HepG2 (cell line): ENCODE results near the gene WDR27. TPM values are rescaled to one million over a fixed set of nuclear protein-coding genes. Genes with fewer than 3 reads are reported as not detected.
A peak's percentile ranks its signal among the peaks of the same experiment; 100 is the strongest.

Experiments
- ATAC-seq: fragments of 200-7000 bp; cut with Tn5 transposase; 3 replicates; pipeline ENCODE4 v1.9.1; 2020; ENCODE audit warnings: mild to moderate bottlenecking, moderate library complexity
- BruUV-seq: library from RNA; stranded (reverse); fragments of 400-500 nt; replicated peaks from 2 replicates; lab custom pipeline; 2021; lab: Mats Ljungman, UMichigan
- CTCF ChIA-PET: fragments of 300-600 bp; formaldehyde crosslinking; extraction: SDS; loops from one replicate; lab custom pipeline; 2021; ENCODE audit warnings: low total read pairs, inconsistent platforms, low intra/inter-chr PET ratio; lab: Yijun Ruan, JAX
- POLR2A ChIA-PET: fragments of 350-600 bp; sonication (Branson Sonifier 250); formaldehyde crosslinking; loops from one replicate; lab custom pipeline; 2020; ENCODE audit warnings: antibody characterized with exemption, inconsistent platforms; lab: Yijun Ruan, JAX
- DNase-seq: peaks from one replicate; pipeline ENCODE4 v3.0.0-alpha.2; 2015; ENCODE audit warnings: low spot score
- FAIRE-seq: peaks from 3 replicates; lab custom pipeline; 2011; peaks lifted over from hg19 to GRCh38; lab: Jason Lieb, UNC
- H2AFZ ChIP-seq: one replicate; pipeline ENCODE4 v1.6.1; 2011; ENCODE audit warnings: low read length, inconsistent platforms
- H3K27ac ChIP-seq: fragments of 300-600 bp; 3 replicates; pipeline ENCODE4 v1.8.0; 2011; ENCODE audit warnings: mixed run types, mild to moderate bottlenecking, mixed read lengths, low read length, inconsistent platforms; ENCODE audit not compliant: insufficient read depth; ENCODE audit errors: extremely low read length
- H3K27me3 ChIP-seq, 2 experiments: fragments of 200-600 bp in 1 of 2; 2 replicates in 1 of 2; 3 replicates in 1 of 2; pipeline versions ENCODE4 v1.6.0 to v1.8.0; 2011; ENCODE audit warnings: low read length in 2 of 2, mild to moderate bottlenecking in 2 of 2, moderate library complexity in 2 of 2, inconsistent platforms in 1 of 2; ENCODE audit not compliant: insufficient read depth in 2 of 2, control insufficient read depth in 1 of 2
- H3K36me3 ChIP-seq, 2 experiments: fragments of 200-600 bp in 1 of 2; replicated peaks in 1 of 2; 2 replicates in 1 of 2; 3 replicates in 1 of 2; pipeline versions ENCODE4 v1.5.1 to v1.8.0; 2011; ENCODE audit warnings: low read length in 2 of 2, inconsistent platforms in 1 of 2; ENCODE audit not compliant: insufficient read depth in 2 of 2, control insufficient read depth in 1 of 2
- H3K4me1 ChIP-seq: 2 replicates; pipeline ENCODE4 v1.5.1; 2012; ENCODE audit warnings: low read length, inconsistent platforms; ENCODE audit not compliant: insufficient read depth
- H3K4me2 ChIP-seq: 2 replicates; pipeline ENCODE4 v1.6.0; 2011; ENCODE audit warnings: low read depth, low read length, inconsistent platforms
- H3K4me3 ChIP-seq, 3 experiments: fragments of 200-600 bp in 1 of 3; sonication (generic), shearing (Covaris generic) in 1 of 3; replicated peaks in 1 of 3; 2 replicates each; pipeline ENCODE4 v1.5.1; 2011 to 2016; ENCODE audit warnings: low read length in 3 of 3, inconsistent platforms in 2 of 3, low read depth in 2 of 3, mild to moderate bottlenecking in 2 of 3, control low read depth in 1 of 3, mixed read lengths in 1 of 3; ENCODE audit not compliant: insufficient read depth in 1 of 3
- H3K79me2 ChIP-seq: one replicate; pipeline ENCODE4 v1.6.1; 2011; ENCODE audit warnings: low read length, inconsistent platforms; ENCODE audit not compliant: insufficient read depth
- H3K9ac ChIP-seq: 2 replicates; pipeline ENCODE4 v1.6.0; 2011; ENCODE audit warnings: mild to moderate bottlenecking, low read depth, low read length, inconsistent platforms; ENCODE audit not compliant: insufficient read depth
- H3K9me3 ChIP-seq: 2 replicates; pipeline ENCODE4 v1.5.1; 2012; ENCODE audit warnings: mild to moderate bottlenecking, low read length
- H4K20me1 ChIP-seq: 2 replicates; pipeline ENCODE4 v1.6.0; 2011; ENCODE audit warnings: inconsistent platforms, mild to moderate bottlenecking, low read length, moderate library complexity; ENCODE audit not compliant: insufficient read depth
- BCL6 ChIP-seq: IDR thresholded peaks from 2 replicates; pipeline ENCODE4 v1.6.1; 2016; ENCODE audit warnings: missing genetic modification reagents, missing compliant biosample characterization
- BORCS8-MEF2B ChIP-seq: sonication (generic); formaldehyde crosslinking; IDR thresholded peaks from 2 replicates; pipeline ENCODE4 v1.8.0; 2022; ENCODE audit warnings: mild to moderate bottlenecking, missing genetic modification reagents
- RBM39 ChIP-seq: fragments of 200-400 bp; formaldehyde crosslinking; IDR thresholded peaks from one replicate; pipeline ENCODE4 v1.6.1; 2018; ENCODE audit warnings: antibody characterized with exemption, mild to moderate bottlenecking, low read depth, low read length; ENCODE audit not compliant: poor library complexity, severe bottlenecking
- SAP130 ChIP-seq: IDR thresholded peaks from 2 replicates; pipeline ENCODE4 v1.6.1; 2016; ENCODE audit warnings: low read depth
- ZBTB21 ChIP-seq: sonication (generic); formaldehyde crosslinking; IDR thresholded peaks from 2 replicates; pipeline ENCODE4 v1.4.0; 2020; ENCODE audit warnings: missing genetic modification reagents
- ZSCAN29 ChIP-seq: sonication (generic); formaldehyde crosslinking; conservative IDR thresholded peaks from 2 replicates; pipeline ENCODE4 v1.4.0; 2020; ENCODE audit warnings: mild to moderate bottlenecking, missing genetic modification reagents
- WGBS: methylation state at CpG from one replicate; pipeline ENCODE4 v1.1.6; 2017; ENCODE audit warnings: low lambda C conversion rate; 5-methylcytosine and 5-hydroxymethylcytosine counted together
- in situ Hi-C: cut with HindIII; loops from 2 replicates; pipeline ENCODE4 v1.10.0; 2017; ENCODE audit warnings: low pct_unique_long_range_greater_than_20kb; ENCODE audit not compliant: extremely low pct_ligation_motif_present
- intact Hi-C: fragments of 100-400 bp; cut with micrococcal nuclease; formaldehyde crosslinking; loops from one replicate; pipeline ENCODE4 v1.10.0; 2022; ENCODE audit not compliant: unreplicated experiment
- polyA plus RNA-seq, 8 experiments: library from polyadenylated mRNA; depleted of rRNA in 3 of 8; stranded (reverse) in 7 of 8; unstranded in 1 of 8; fragments of >200 nt; fragmentation: Illumina TruSeq in 4 of 8; extraction: Trizol in 4 of 8; gene quantifications; 2 replicates each; pipeline versions ENCODE4 v1.2.1 to v1.2.3, GENCODE V29; 2011 to 2016; ENCODE audit warnings: low read depth in 4 of 8, missing spikeins in 1 of 8, mixed read lengths in 1 of 8; ENCODE audit not compliant: insufficient read depth in 1 of 8
- total RNA-seq, 5 experiments: library from RNA; depleted of rRNA; stranded (reverse); fragments of >200 nt; fragmentation: Illumina TruSeq; extraction: Trizol; gene quantifications; 2 replicates each; pipeline ENCODE4 v1.2.3, GENCODE V29; 2016; ENCODE audit warnings: low read depth in 1 of 5
- TF ChIP-seq, protein P1 (sequence below): sonication (generic); formaldehyde crosslinking; IDR thresholded peaks from 2 replicates; pipeline ENCODE4 v1.5.0; 2020; ENCODE audit warnings: mild to moderate bottlenecking, missing genetic modification reagents, borderline replicate concordance
- TF ChIP-seq, protein P2 (sequence below): sonication (generic); formaldehyde crosslinking; IDR thresholded peaks from 2 replicates; pipeline ENCODE4 v1.8.1; 2023; ENCODE audit warnings: mild to moderate bottlenecking, moderate library complexity, missing genetic modification reagents

Gene WDR27
- total and polyA plus RNA-seq, 2 of the 13 experiments (the other 11 are each of a cell fraction or from before 2014, with no cell fraction given) = 34.1 to 80.3 TPM

DNA sequence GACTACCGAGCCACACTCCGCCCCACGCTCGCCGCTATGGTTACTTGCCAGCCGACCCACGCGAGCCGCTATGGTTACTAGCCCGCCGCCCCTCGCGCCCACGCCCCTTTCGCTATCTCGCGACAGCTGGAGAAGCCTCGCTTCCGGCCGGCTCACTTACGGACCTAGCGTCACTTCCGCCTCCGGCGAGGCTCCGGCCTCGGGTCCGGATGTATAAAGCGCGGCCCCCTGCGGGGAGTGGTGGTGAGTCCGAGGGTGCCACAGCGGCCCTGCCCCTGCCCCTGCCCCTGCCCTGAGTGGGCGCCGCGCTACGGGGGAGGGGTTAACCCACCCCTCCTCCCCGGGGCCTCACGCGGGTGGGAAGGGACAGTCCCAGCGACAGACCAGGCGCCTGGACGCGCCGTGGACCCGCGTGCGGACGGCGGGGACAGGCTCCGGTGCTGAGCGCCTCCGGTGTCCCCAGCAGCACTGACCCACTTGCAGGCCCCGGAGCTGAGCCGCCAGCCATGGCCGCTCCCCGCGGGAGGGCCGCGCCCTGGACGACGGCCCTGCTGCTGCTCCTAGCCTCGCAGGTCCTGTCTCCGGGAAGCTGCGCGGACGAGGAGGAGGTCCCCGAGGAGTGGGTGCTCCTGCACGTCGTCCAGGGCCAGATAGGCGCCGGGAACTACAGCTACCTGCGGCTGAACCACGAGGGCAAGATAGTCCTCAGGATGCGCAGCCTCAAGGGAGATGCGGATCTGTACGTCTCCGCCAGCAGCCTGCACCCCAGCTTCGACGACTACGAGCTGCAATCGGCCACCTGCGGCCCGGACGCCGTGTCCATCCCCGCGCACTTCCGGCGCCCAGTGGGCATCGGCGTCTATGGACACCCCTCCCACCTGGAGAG is at the start of gene WDR27, which contains the start of gene C6orf120 (continued):
- TF ChIP-seq, protein P1, sequence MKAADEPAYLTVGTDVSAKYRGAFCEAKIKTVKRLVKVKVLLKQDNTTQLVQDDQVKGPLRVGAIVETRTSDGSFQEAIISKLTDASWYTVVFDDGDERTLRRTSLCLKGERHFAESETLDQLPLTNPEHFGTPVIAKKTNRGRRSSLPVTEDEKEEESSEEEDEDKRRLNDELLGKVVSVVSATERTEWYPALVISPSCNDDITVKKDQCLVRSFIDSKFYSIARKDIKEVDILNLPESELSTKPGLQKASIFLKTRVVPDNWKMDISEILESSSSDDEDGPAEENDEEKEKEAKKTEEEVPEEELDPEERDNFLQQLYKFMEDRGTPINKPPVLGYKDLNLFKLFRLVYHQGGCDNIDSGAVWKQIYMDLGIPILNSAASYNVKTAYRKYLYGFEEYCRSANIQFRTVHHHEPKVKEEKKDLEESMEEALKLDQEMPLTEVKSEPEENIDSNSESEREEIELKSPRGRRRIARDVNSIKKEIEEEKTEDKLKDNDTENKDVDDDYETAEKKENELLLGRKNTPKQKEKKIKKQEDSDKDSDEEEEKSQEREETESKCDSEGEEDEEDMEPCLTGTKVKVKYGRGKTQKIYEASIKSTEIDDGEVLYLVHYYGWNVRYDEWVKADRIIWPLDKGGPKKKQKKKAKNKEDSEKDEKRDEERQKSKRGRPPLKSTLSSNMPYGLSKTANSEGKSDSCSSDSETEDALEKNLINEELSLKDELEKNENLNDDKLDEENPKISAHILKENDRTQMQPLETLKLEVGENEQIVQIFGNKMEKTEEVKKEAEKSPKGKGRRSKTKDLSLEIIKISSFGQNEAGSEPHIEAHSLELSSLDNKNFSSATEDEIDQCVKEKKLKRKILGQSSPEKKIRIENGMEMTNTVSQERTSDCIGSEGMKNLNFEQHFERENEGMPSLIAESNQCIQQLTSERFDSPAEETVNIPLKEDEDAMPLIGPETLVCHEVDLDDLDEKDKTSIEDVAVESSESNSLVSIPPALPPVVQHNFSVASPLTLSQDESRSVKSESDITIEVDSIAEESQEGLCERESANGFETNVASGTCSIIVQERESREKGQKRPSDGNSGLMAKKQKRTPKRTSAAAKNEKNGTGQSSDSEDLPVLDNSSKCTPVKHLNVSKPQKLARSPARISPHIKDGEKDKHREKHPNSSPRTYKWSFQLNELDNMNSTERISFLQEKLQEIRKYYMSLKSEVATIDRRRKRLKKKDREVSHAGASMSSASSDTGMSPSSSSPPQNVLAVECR (CRISPR knock-in tag) = peak; percentile 98

DNA sequence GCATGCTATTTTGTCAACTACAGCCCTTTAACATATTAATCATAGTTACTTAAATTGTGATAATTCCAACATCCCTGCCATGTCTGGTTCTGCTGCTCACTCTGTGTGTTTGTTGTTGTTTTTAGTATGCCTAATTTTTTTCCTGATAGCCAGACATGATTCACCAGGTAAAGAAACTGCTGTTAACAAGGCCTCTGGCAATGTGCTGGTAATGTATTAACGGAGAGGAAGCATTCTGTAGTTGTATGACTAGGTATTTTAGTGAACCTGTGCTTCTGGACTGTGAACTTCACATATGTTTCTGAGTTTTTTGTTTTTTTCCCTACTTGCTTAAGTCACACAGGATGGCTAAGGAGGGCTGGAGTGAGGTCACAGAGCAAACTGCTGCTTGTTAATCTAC is 44.7 kb upstream of the WDR27 start:
- peaks cover 19% of the 10 kb centered on the region for H3K79me2 ChIP-seq
- intact Hi-C loops = no loop called here
- H3K36me3 ChIP-seq = no peaks in the 10 kb centered on the region
- no peaks in the 10 kb centered on the region for H3K9me3 ChIP-seq
- in situ Hi-C loops = no loop called here
- TF ChIP-seq, protein P2, sequence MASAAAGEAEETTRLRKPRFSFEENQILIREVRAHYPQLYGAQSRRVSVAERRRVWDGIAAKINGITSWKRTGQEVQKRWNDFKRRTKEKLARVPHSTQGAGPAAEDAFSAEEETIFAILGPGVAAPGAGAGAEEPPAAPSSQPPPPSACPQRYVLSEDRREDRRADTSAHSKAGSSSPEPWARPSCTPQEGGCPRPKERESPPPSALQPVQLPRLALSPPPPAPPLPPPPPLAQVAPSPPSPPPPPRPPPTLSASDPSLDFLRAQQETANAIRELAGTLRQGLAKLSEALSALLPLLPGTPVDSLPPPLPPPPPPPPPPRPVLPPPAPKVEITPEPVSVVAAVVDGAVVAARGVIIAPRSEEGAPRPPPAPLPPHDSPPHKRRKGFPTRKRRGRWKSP (CRISPR knock-in tag) = no peak
- no peak for TF ChIP-seq BORCS8-MEF2B (CRISPR knock-in tag)
- TF ChIP-seq BCL6 (CRISPR knock-in tag) = no peak
- no peak for TF ChIP-seq RBM39
- 0 out of 2 replicates have a peak, but pooled peaks have one; percentile 18 for TF ChIP-seq SAP130 (CRISPR knock-in tag)
- TF ChIP-seq ZBTB21 (CRISPR knock-in tag) = peak; percentile 70; the same call in 1 of the 2 replicates
- no peak for TF ChIP-seq ZSCAN29 (CRISPR knock-in tag)
- H3K4me1 ChIP-seq = peaks cover 22% of the 10 kb centered on the region
- no peak overlapping the region for H3K27ac ChIP-seq
- no peak overlapping the region for H2AFZ ChIP-seq
- no peaks in the 10 kb centered on the region for H4K20me1 ChIP-seq
- FAIRE-seq (no peak), DNase-seq (no peak), ATAC-seq (no peak)
- WGBS = 19% methylated on average over 1 of the region's 1 CpG
- BruUV-seq = no TSS peak
- H3K4me2 ChIP-seq = no peak overlapping the region
- no peaks in the 10 kb centered on the region; a peak in 2 of 5 replicates for H3K27me3 ChIP-seq
- CTCF ChIA-PET = no interaction called here
- POLR2A ChIA-PET = interaction anchor here (0.8 kb wide), 1 partner anchor 21 kb away, joined by 3 read pairs; no protein-coding TSS in a partner anchor
- H3K4me3 ChIP-seq = no peak overlapping the region
- no peak overlapping the region for H3K9ac ChIP-seq
